ENCODE results near the gene TRPV6.

DNA sequence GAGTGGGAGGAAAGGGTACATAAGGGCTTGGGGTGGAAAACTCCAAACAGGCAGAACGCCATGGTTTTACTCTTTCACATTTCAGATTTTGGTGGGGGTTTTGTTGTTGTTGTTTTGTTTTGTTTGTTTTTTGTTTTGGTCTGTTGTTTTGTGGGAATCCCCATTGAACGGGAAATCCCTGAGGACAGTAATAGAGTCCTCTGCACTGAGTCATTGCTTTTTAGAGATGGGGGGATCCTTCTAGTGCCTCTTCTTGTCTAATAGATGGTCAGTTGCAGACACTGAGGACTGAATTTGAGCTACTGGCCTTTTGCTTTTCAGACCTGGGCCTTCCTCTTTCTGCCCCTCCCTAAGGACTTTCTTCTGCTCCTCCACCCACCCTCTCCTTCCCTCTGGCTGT lies 28.0 kb upstream of the TRPV6 start:
- TF ChIP-seq, protein P1, sequence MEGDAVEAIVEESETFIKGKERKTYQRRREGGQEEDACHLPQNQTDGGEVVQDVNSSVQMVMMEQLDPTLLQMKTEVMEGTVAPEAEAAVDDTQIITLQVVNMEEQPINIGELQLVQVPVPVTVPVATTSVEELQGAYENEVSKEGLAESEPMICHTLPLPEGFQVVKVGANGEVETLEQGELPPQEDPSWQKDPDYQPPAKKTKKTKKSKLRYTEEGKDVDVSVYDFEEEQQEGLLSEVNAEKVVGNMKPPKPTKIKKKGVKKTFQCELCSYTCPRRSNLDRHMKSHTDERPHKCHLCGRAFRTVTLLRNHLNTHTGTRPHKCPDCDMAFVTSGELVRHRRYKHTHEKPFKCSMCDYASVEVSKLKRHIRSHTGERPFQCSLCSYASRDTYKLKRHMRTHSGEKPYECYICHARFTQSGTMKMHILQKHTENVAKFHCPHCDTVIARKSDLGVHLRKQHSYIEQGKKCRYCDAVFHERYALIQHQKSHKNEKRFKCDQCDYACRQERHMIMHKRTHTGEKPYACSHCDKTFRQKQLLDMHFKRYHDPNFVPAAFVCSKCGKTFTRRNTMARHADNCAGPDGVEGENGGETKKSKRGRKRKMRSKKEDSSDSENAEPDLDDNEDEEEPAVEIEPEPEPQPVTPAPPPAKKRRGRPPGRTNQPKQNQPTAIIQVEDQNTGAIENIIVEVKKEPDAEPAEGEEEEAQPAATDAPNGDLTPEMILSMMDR (IDR thresholded peaks at IDR 0.05; ENCODE audit: low read length): no peak
- no peak for TF ChIP-seq EZH2phosphoT487 (IDR thresholded peaks at IDR 0.05; ENCODE audit: low read length)
- no peak for TF ChIP-seq EZH2 (optimal IDR thresholded peaks at IDR 0.05; ENCODE audit: low read depth, low read length)
